Measurements from ENCODE around the gene PAM16. TPM values are rescaled to one million over a fixed set of nuclear protein-coding genes. Genes with fewer than 3 reads are reported as not detected.

PAM16 gene
- total RNA-seq, 2 donors from 2014 or later = 57.7 to 66.2 TPM

GRCh38 chr16:4386951-4387565 lies 35.9 kb upstream of the PAM16 start:
- peaks cover 6% of the 10 kb centered on the region for H3K4me1 Mint-ChIP-seq
- no peaks in the 10 kb centered on the region for H3K27me3 Mint-ChIP-seq (ENCODE audit: insufficient read depth)
- WGBS, 2 experiments (ENCODE audit: insufficient coverage in 1 of 2, insufficient read length in 1 of 2) = 71 to 94% methylated on average over 3 to 8 of the region's 10 CpGs
- no peak for TF ChIP-seq CTCF (conservative IDR thresholded peaks at IDR 0.05)
- H3K36me3 Mint-ChIP-seq (ENCODE audit: low read depth) = no peaks in the 10 kb centered on the region
- Histone ChIP-seq H3K4me3 (ENCODE audit: low read length) (no peak overlapping the region), H3K9ac (ENCODE audit: extremely low read depth, low read length, poor library complexity, severe bottlenecking) (no peak overlapping the region), H3K27ac (ENCODE audit: low read depth, low read length) (no peak overlapping the region), H3K9me3 (ENCODE audit: control insufficient read depth, low read length) (no peaks in the 10 kb centered on the region), H3K4me1 (ENCODE audit: control insufficient read depth, insufficient read depth, low read length) (no peaks in the 10 kb centered on the region), H3K36me3 (ENCODE audit: control insufficient read depth, insufficient read depth, low read length) (no peaks in the 10 kb centered on the region), H3K27me3 (ENCODE audit: control insufficient read depth, insufficient read depth, low read length, poor library complexity, severe bottlenecking) (no peaks in the 10 kb centered on the region)
- no peaks in the 10 kb centered on the region for H3K9me3 Mint-ChIP-seq
- H3K4me3 Mint-ChIP-seq = no peak overlapping the region
- peak; percentile 33 for DNase-seq
- H3K27ac Mint-ChIP-seq = no peak overlapping the region

GRCh38 chr16:4386451-4386805 lies 35.3 kb upstream of the PAM16 start:
- 68 to 92% methylated on average over 3 to 8 of the region's 8 CpGs for WGBS, 2 experiments (ENCODE audit: insufficient coverage in 1 of 2, insufficient read length in 1 of 2)
- H3K27me3 ChIP-seq (ENCODE audit: control insufficient read depth, insufficient read depth, low read length, poor library complexity, severe bottlenecking) = no peaks in the 10 kb centered on the region
- Mint-ChIP-seq H3K27ac (no peak overlapping the region), H3K27me3 (ENCODE audit: insufficient read depth) (no peaks in the 10 kb centered on the region), H3K4me3 (no peak overlapping the region), H3K36me3 (ENCODE audit: low read depth) (no peaks in the 10 kb centered on the region), H3K9me3 (no peaks in the 10 kb centered on the region), H3K4me1 (peaks cover 6% of the 10 kb centered on the region)
- TF ChIP-seq CTCF (conservative IDR thresholded peaks at IDR 0.05) = no peak
- H3K4me3 ChIP-seq (ENCODE audit: low read length) = no peak overlapping the region
- peak; percentile 46 for DNase-seq
- H3K36me3 ChIP-seq (ENCODE audit: control insufficient read depth, insufficient read depth, low read length) = no peaks in the 10 kb centered on the region
- no peak overlapping the region for H3K9ac ChIP-seq (ENCODE audit: extremely low read depth, low read length, poor library complexity, severe bottlenecking)
- H3K4me1 ChIP-seq (ENCODE audit: control insufficient read depth, insufficient read depth, low read length) = no peaks in the 10 kb centered on the region
- no peaks in the 10 kb centered on the region for H3K9me3 ChIP-seq (ENCODE audit: control insufficient read depth, low read length)
- no peak overlapping the region for H3K27ac ChIP-seq (ENCODE audit: low read depth, low read length)

GRCh38 chr16:4385789-4386450 lies 34.8 kb upstream of the PAM16 start:
- Histone ChIP-seq H3K27ac (ENCODE audit: low read depth, low read length) (no peak overlapping the region), H3K27me3 (ENCODE audit: control insufficient read depth, insufficient read depth, low read length, poor library complexity, severe bottlenecking) (no peaks in the 10 kb centered on the region), H3K36me3 (ENCODE audit: control insufficient read depth, insufficient read depth, low read length) (no peaks in the 10 kb centered on the region), H3K9ac (ENCODE audit: extremely low read depth, low read length, poor library complexity, severe bottlenecking) (no peak overlapping the region), H3K4me1 (ENCODE audit: control insufficient read depth, insufficient read depth, low read length) (no peaks in the 10 kb centered on the region), H3K9me3 (ENCODE audit: control insufficient read depth, low read length) (no peaks in the 10 kb centered on the region), H3K4me3 (ENCODE audit: low read length) (no peak overlapping the region)
- H3K9me3 Mint-ChIP-seq = no peaks in the 10 kb centered on the region
- no peaks in the 10 kb centered on the region for H3K36me3 Mint-ChIP-seq (ENCODE audit: low read depth)
- WGBS, 2 experiments (ENCODE audit: insufficient coverage in 1 of 2, insufficient read length in 1 of 2) = 90 to 95% methylated on average over 6 to 11 of the region's 11 CpGs
- DNase-seq = peak; percentile 33
- peak overlapping the region; percentile 30 for H3K27ac Mint-ChIP-seq
- TF ChIP-seq CTCF (conservative IDR thresholded peaks at IDR 0.05) = no peak
- H3K27me3 Mint-ChIP-seq (ENCODE audit: insufficient read depth) = no peaks in the 10 kb centered on the region
- no peak overlapping the region for H3K4me3 Mint-ChIP-seq
- peaks cover 6% of the 10 kb centered on the region for H3K4me1 Mint-ChIP-seq

Data from endodermal cell (in vitro differentiated cells).